Right hindlimb (tissue), 1 donor: ENCODE measurements around the gene UNC13A.
A peak's percentile ranks its signal among the peaks of the same experiment; 100 is the strongest.
"Not testable (repeated sequence)": the region's sequence is repeated elsewhere in the genome, so short reads cannot be mapped to it uniquely, and the experiment has no call there.

ENCODE experiments used
- DNase-seq: peaks from one replicate; pipeline ENCODE4 v3.0.0-alpha.2; 2018

The UNC13A gene

GRCh38 chr19:17599780-17600179 is 88.4 kb downstream of the UNC13A start:
- DNase-seq, result no peak

GRCh38 chr19:17598953-17599352 is 89.2 kb downstream of the UNC13A start:
- no peak for DNase-seq

- not testable (repeated sequence) for DNase-seq
Measured at GRCh38 chr19:17598063-17598462, 90.1 kb downstream of the UNC13A start.

GRCh38 chr19:17594296-17594695 is 93.9 kb downstream of the UNC13A start:
- not testable (repeated sequence) for DNase-seq

- DNase-seq, result no peak
Measured at GRCh38 chr19:17590866-17591265, 97.3 kb downstream of the UNC13A start.

- DNase-seq, result not testable (repeated sequence)
Measured at GRCh38 chr19:17585395-17585794, 102.8 kb downstream of the UNC13A start.

GRCh38 chr19:17584132-17584531 is 104.0 kb downstream of the UNC13A start:
- no peak for DNase-seq

- no peak for DNase-seq
Measured at GRCh38 chr19:17582613-17583012, 105.5 kb downstream of the UNC13A start.

GRCh38 chr19:17581211-17581874 is 106.8 kb downstream of the UNC13A start:
- no peak for DNase-seq

GRCh38 chr19:17580470-17581144 is 107.5 kb downstream of the UNC13A start:
- no peak for DNase-seq

GRCh38 chr19:17579661-17580244 is 108.4 kb downstream of the UNC13A start:
- DNase-seq, result peak; percentile 68

- no peak for DNase-seq
Measured at GRCh38 chr19:17577457-17578097, 110.6 kb downstream of the UNC13A start.

- peak; percentile 80 for DNase-seq
Measured at GRCh38 chr19:17576758-17577456, 111.2 kb downstream of the UNC13A start.

- no peak for DNase-seq
Measured at GRCh38 chr19:17575871-17576757, 112.0 kb downstream of the UNC13A start.

- no peak for DNase-seq
Measured at GRCh38 chr19:17572638-17573037, 115.5 kb downstream of the UNC13A start.

GRCh38 chr19:17570791-17571190 is 117.4 kb downstream of the UNC13A start:
- no peak for DNase-seq

GRCh38 chr19:17570291-17570690 is 117.9 kb downstream of the UNC13A start:
- DNase-seq, result not testable (repeated sequence)

GRCh38 chr19:17567940-17568339 is 120.2 kb downstream of the UNC13A start:
- no peak for DNase-seq

- DNase-seq, result no peak
Measured at GRCh38 chr19:17565611-17566010, 122.5 kb downstream of the UNC13A start.

GRCh38 chr19:17564781-17565180 is 123.4 kb downstream of the UNC13A start:
- no peak for DNase-seq

- no peak for DNase-seq
Measured at GRCh38 chr19:17562561-17562960, 125.6 kb downstream of the UNC13A start.

- no peak for DNase-seq
Measured at GRCh38 chr19:17562097-17562496, 126.1 kb downstream of the UNC13A start.
